HG02840 (cell line): ENCODE measurements around the gene TRIM44.
"Not testable (repeated sequence)": the region's sequence is repeated elsewhere in the genome, so short reads cannot be mapped to it uniquely, and the experiment has no call there.

Source experiments
- ATAC-seq: cut with Tn5 transposase; IDR thresholded peaks from one replicate; pipeline ENCODE4 v1.9.1; 2021; ENCODE audit warnings: mild to moderate bottlenecking, moderate library complexity, moderate number of reproducible peaks; ENCODE audit not compliant: unreplicated experiment, low FRiP score

TRIM44 gene

GRCh38 chr11:35667257-35667656, 4.7 kb downstream of the TRIM44 start:
- ATAC-seq: no peak

- ATAC-seq: not testable (repeated sequence)
Observed at GRCh38 chr11:35668350-35668749, 5.8 kb downstream of the TRIM44 start.

GRCh38 chr11:35671396-35672127, 9.0 kb downstream of the TRIM44 start:
- ATAC-seq: no peak

GRCh38 chr11:35672608-35673007, 10.0 kb downstream of the TRIM44 start:
- no peak for ATAC-seq

GRCh38 chr11:35675901-35676610, 13.5 kb downstream of the TRIM44 start:
- ATAC-seq: peak; percentile 57

- ATAC-seq: no peak
Observed at GRCh38 chr11:35676611-35676965, 14.0 kb downstream of the TRIM44 start.

- ATAC-seq: no peak
Observed at GRCh38 chr11:35677904-35678303, 15.3 kb downstream of the TRIM44 start.

GRCh38 chr11:35678471-35678870, 15.9 kb downstream of the TRIM44 start:
- no peak for ATAC-seq

GRCh38 chr11:35678975-35679374, 16.4 kb downstream of the TRIM44 start:
- no peak for ATAC-seq

GRCh38 chr11:35680506-35680905, 17.9 kb downstream of the TRIM44 start:
- no peak for ATAC-seq

- no peak for ATAC-seq
Observed at GRCh38 chr11:35681163-35681767, 18.7 kb downstream of the TRIM44 start.

GRCh38 chr11:35682230-35683173, 19.9 kb downstream of the TRIM44 start:
- no peak for ATAC-seq

- ATAC-seq: no peak
Observed at GRCh38 chr11:35683728-35684339, 21.3 kb downstream of the TRIM44 start.

- ATAC-seq: no peak
Observed at GRCh38 chr11:35688023-35688422, 25.4 kb downstream of the TRIM44 start.

GRCh38 chr11:35689081-35689996, 26.8 kb downstream of the TRIM44 start:
- no peak for ATAC-seq

GRCh38 chr11:35702126-35702525, 39.6 kb downstream of the TRIM44 start:
- ATAC-seq: no peak

GRCh38 chr11:35709376-35709775, 46.8 kb downstream of the TRIM44 start:
- ATAC-seq: no peak

- ATAC-seq: no peak
Observed at GRCh38 chr11:35711173-35711910, 48.8 kb downstream of the TRIM44 start.
